Measurements from ENCODE around the gene DUSP16. TPM values are rescaled to one million over a fixed set of nuclear protein-coding genes. Genes with fewer than 3 reads are reported as not detected.

Gene DUSP16
- total and polyA plus RNA-seq, 2 of the 8 experiments (the other 6 are each of a cell fraction or from before 2014, with no cell fraction given): 31.6 to 55.9 TPM

- Histone ChIP-seq H3K27ac (ENCODE audit: low read depth, low read length) (no peak overlapping the region), H3K79me1 (ENCODE audit: low read depth, low read length) (no peaks in the 10 kb centered on the region), H4K8ac (ENCODE audit: extremely low read depth, insufficient read depth, low read length) (no peak overlapping the region), H3K4me3 (ENCODE audit: extremely low read depth in 1 of 4, insufficient read depth in 2 of 4, low read depth in 3 of 4, low read length in 4 of 4) (no peak overlapping the region), H3K18ac (ENCODE audit: extremely low read depth, low read length) (no peak overlapping the region), H3K9ac (replicated peaks in 1 of 4; ENCODE audit: extremely low read depth in 1 of 4, low read depth in 3 of 4, low read length in 3 of 4) (no peak overlapping the region), H2AFZ (ENCODE audit: low read length) (no peak overlapping the region), H3K14ac (ENCODE audit: insufficient read length) (no peak overlapping the region), H3K79me2 (ENCODE audit: control insufficient read depth in 1 of 2, insufficient read depth in 2 of 2, low read length in 2 of 2) (no peaks in the 10 kb centered on the region), H3K9me3 (ENCODE audit: insufficient read depth in 2 of 2, low read depth in 1 of 2, low read length in 1 of 2) (peaks cover 6 to 7% of the 10 kb centered on the region in 2 experiments; a peak in 3 of 4 replicates), H2BK12ac (ENCODE audit: low read depth, low read length) (no peak overlapping the region), H4K91ac (replicated peaks; ENCODE audit: insufficient read length, low read length) (no peak overlapping the region), H4K20me1 (replicated peaks in 1 of 2; ENCODE audit: control insufficient read depth in 1 of 2, insufficient read depth in 2 of 2, low read length in 2 of 2) (no peaks in the 10 kb centered on the region), H3K56ac (replicated peaks; ENCODE audit: insufficient read length, low read depth, low read length) (no peak overlapping the region), H3K36me3 (ENCODE audit: control insufficient read depth in 2 of 4, insufficient read depth in 4 of 4, low read length in 3 of 4) (peaks cover 0 to 7% (median 0%) of the 10 kb centered on the region in 4 experiments; a peak in 1 of 8 replicates), H4K5ac (ENCODE audit: insufficient read length, low read depth, low read length) (no peak overlapping the region), H3K23ac (ENCODE audit: insufficient read length) (no peak overlapping the region), H3K27me3 (replicated peaks in 1 of 4; ENCODE audit: control insufficient read depth in 3 of 4, extremely low read depth in 1 of 4, insufficient read depth in 3 of 4, low read length in 3 of 4) (no peaks in the 10 kb centered on the region), H2AK5ac (ENCODE audit: low read depth, low read length) (no peak overlapping the region), H2BK120ac (replicated peaks; ENCODE audit: low read depth, low read length) (no peak overlapping the region), H3K4ac (replicated peaks; ENCODE audit: insufficient read length, low read depth, low read length) (no peak overlapping the region), H3K23me2 (ENCODE audit: low read depth, low read length) (no peaks in the 10 kb centered on the region), H2BK5ac (ENCODE audit: low read depth, low read length) (no peak overlapping the region), H2BK20ac (ENCODE audit: low read length) (no peak overlapping the region), H3K4me1 (replicated peaks in 1 of 4; ENCODE audit: control insufficient read depth in 3 of 4, insufficient read depth in 4 of 4, low read length in 3 of 4) (no peaks in the 10 kb centered on the region; a peak in 2 of 7 replicates), H3K4me2 (ENCODE audit: insufficient read depth in 1 of 2, low read depth in 2 of 2, low read length in 2 of 2) (no peak overlapping the region), H2BK15ac (ENCODE audit: low read length) (no peak overlapping the region)
- WGBS, 2 experiments (ENCODE audit: extremely low coverage in 1 of 2, insufficient coverage in 1 of 2, insufficient read length in 1 of 2, insufficient replicate concordance in 2 of 2, low coverage in 1 of 2, low lambda C conversion rate in 2 of 2, missing lambda C conversion rate in 1 of 2): 96% methylated on average over 17 of the region's 20 CpGs; no CpG with 5 or more reads in 1 of the 2 experiments
- ChIA-PET POLR2A (ENCODE audit: partially characterized antibody) (interaction anchor here (2.2 kb wide), 1 partner anchor 80 kb away, joined by 5 read pairs; no protein-coding TSS in a partner anchor), CTCF (ENCODE audit: partially characterized antibody) (interaction anchor here (0.6 to 2.1 kb wide), 9 partner anchors 11 to 240 kb away, joined by 3 to 9 read pairs (median 4); no protein-coding TSS in a partner anchor)
- no peak for DNase-seq (ENCODE audit: low read depth in 1 of 2, low spot score in 2 of 2)
- FAIRE-seq: no peak
- no peak for TF ChIP-seq SUZ12 (IDR thresholded peaks at IDR 0.05; ENCODE audit: low read length)
- TF ChIP-seq KDM4A (IDR thresholded peaks at IDR 0.05; ENCODE audit: low read depth, low read length, severe bottlenecking): no peak
- no peak for TF ChIP-seq TCF12 (IDR thresholded peaks at IDR 0.05; ENCODE audit: low read depth, low read length)
- TF ChIP-seq RXRA (IDR thresholded peaks at IDR 0.05; ENCODE audit: insufficient read depth, low read depth, low read length): no peak
- TF ChIP-seq POLR2AphosphoS5 (IDR thresholded peaks at IDR 0.05; ENCODE audit: low read depth, low read length): no peak
- TF ChIP-seq EZH2 (IDR thresholded peaks at IDR 0.05; ENCODE audit: low read depth, low read length, severe bottlenecking): no peak
- no peak for TF ChIP-seq SIX5 (IDR thresholded peaks at IDR 0.05; ENCODE audit: low read depth, low read length)
- no peak for TF ChIP-seq HDAC2 (IDR thresholded peaks at IDR 0.05; ENCODE audit: borderline replicate concordance in 1 of 2, low read depth in 2 of 2, low read length in 2 of 2)
- TF ChIP-seq BRCA1 (IDR thresholded peaks at IDR 0.05; ENCODE audit: low read depth, low read length): no peak
- TF ChIP-seq GTF2F1 (IDR thresholded peaks at IDR 0.05; ENCODE audit: borderline replicate concordance, low read depth, low read length): no peak
- no peak for TF ChIP-seq NRF1 (IDR thresholded peaks at IDR 0.05; ENCODE audit: low read depth, low read length)
- TF ChIP-seq NANOG (IDR thresholded peaks at IDR 0.05; ENCODE audit: insufficient read depth, low read depth, low read length, poor library complexity, severe bottlenecking): no peak
- no peak for TF ChIP-seq HDAC6 (IDR thresholded peaks at IDR 0.05; ENCODE audit: low read depth, low read length)
- no peak for TF ChIP-seq TBP (IDR thresholded peaks at IDR 0.05; ENCODE audit: low read depth, low read length)
- TF ChIP-seq CEBPB (IDR thresholded peaks at IDR 0.05; ENCODE audit: low read depth, low read length): no peak
These were observed 97.1 kb downstream of the DUSP16 start for GRCh38 chr12:12465522-12465921.
